PC-9 (cell line): Measurements from ENCODE around the gene CPT1B. TPM values are rescaled to one million over a fixed set of nuclear protein-coding genes. Genes with fewer than 3 reads are reported as not detected.

Experiments
- BruUV-seq: library from RNA; stranded (reverse); fragments of 400-500 nt; replicated peaks from 2 replicates; lab custom pipeline; 2021; lab: Mats Ljungman, UMichigan
- CTCF ChIA-PET: fragments of 300-600 bp; sonication (Branson Sonifier 250); formaldehyde crosslinking; loops from one replicate; lab custom pipeline; 2022; ENCODE audit warnings: antibody characterized with exemption; lab: Charles Lee
- POLR2A ChIA-PET: fragments of 300-600 bp; sonication (Branson Sonifier 250); formaldehyde crosslinking; loops from one replicate; lab custom pipeline; 2022; ENCODE audit warnings: antibody characterized with exemption; ENCODE audit not compliant: unreplicated experiment; lab: Charles Lee
- DNase-seq, 2 experiments: peaks; one replicate each; pipeline versions ENCODE4 v3.0.0 to v3.0.0-alpha.2; 2015 to 2022; ENCODE audit warnings: mixed read lengths in 1 of 2
- H2AFZ ChIP-seq: fragments of 200-600 bp; sonication (generic); 2 replicates; pipeline ENCODE4 v1.8.1; 2017; ENCODE audit warnings: antibody characterized with exemption
- H3F3A ChIP-seq: fragments of 200-600 bp; sonication (generic); 2 replicates; pipeline ENCODE4 v1.8.1; 2017; ENCODE audit warnings: antibody characterized with exemption, mild to moderate bottlenecking, low read depth; ENCODE audit not compliant: insufficient read depth
- H3K27ac ChIP-seq: fragments of 200-600 bp; sonication (generic); 2 replicates; pipeline ENCODE4 v1.6.1; 2016; ENCODE audit warnings: mixed run types
- H3K27me3 ChIP-seq: fragments of 200-600 bp; sonication (generic); 2 replicates; pipeline ENCODE4 v1.6.1; 2016; ENCODE audit warnings: low read depth, mixed run types; ENCODE audit not compliant: insufficient read depth
- H3K36me3 ChIP-seq: fragments of 200-600 bp; sonication (generic); 2 replicates; pipeline ENCODE4 v1.6.1; 2016; ENCODE audit warnings: low read depth, mixed run types
- H3K4me1 ChIP-seq: fragments of 200-600 bp; sonication (generic); replicated peaks from 2 replicates; pipeline ENCODE4 v1.6.1; 2016; ENCODE audit warnings: mixed run types; ENCODE audit not compliant: insufficient read depth
- H3K4me2 ChIP-seq: fragments of 200-600 bp; sonication (generic); 2 replicates; pipeline ENCODE4 v1.6.1; 2017; ENCODE audit warnings: mixed run types
- H3K4me3 ChIP-seq: fragments of 200-600 bp; sonication (generic); 2 replicates; pipeline ENCODE4 v1.6.1; 2016; ENCODE audit warnings: mixed run types
- H3K79me2 ChIP-seq: fragments of 200-600 bp; sonication (generic); 2 replicates; pipeline ENCODE4 v1.6.1; 2017; ENCODE audit warnings: low read depth, mixed run types
- H3K9me2 ChIP-seq: fragments of 200-600 bp; sonication (generic); 2 replicates; pipeline ENCODE4 v1.8.1; 2017; ENCODE audit warnings: mild to moderate bottlenecking; ENCODE audit not compliant: insufficient read depth
- H3K9me3 ChIP-seq: fragments of 200-600 bp; sonication (generic); 2 replicates; pipeline ENCODE4 v1.8.1; 2016; ENCODE audit warnings: low read depth; ENCODE audit not compliant: insufficient read depth
- H4K20me1 ChIP-seq: fragments of 200-600 bp; sonication (generic); 2 replicates; pipeline ENCODE4 v1.8.1; 2017; ENCODE audit not compliant: insufficient read depth
- CTCF ChIP-seq: fragments of 200-600 bp; sonication (generic); conservative IDR thresholded peaks from 2 replicates; pipeline ENCODE4 v1.6.1; 2017; ENCODE audit warnings: mixed run types, antibody characterized with exemption, mild to moderate bottlenecking, moderate library complexity
- EZH2 ChIP-seq: fragments of 200-600 bp; sonication (generic); IDR thresholded peaks from 2 replicates; pipeline ENCODE4 v1.8.0; 2017; ENCODE audit warnings: antibody characterized with exemption, low read depth
- intact Hi-C: fragments of 100-400 bp; cut with micrococcal nuclease; formaldehyde crosslinking; loops from one replicate; pipeline ENCODE4 v1.10.0; 2022; ENCODE audit not compliant: unreplicated experiment
- total RNA-seq: library from RNA; stranded (reverse); gene quantifications from 2 replicates; pipeline ENCODE4 v1.2.3, GENCODE V29; 2021

Gene CPT1B
- total RNA-seq, 1 experiment from 2014 or later, result 66.2 TPM

- no peaks in the 10 kb centered on the region for H3K27me3 ChIP-seq
- H3K4me3 ChIP-seq, result no peak overlapping the region
- no peak overlapping the region for H3K4me2 ChIP-seq
- no peak for DNase-seq
- H3K9me2 ChIP-seq, result no peaks in the 10 kb centered on the region
- H3F3A ChIP-seq, result peaks cover 14% of the 10 kb centered on the region; the same call in 1 of the 2 replicates
- no peak overlapping the region for H2AFZ ChIP-seq
- BruUV-seq, result no TSS peak
- ChIA-PET POLR2A (no interaction called here), CTCF (no interaction called here)
- H3K9me3 ChIP-seq, result no peaks in the 10 kb centered on the region
- H4K20me1 ChIP-seq, result peaks cover 34% of the 10 kb centered on the region
- no peak overlapping the region for H3K27ac ChIP-seq
- intact Hi-C loops, result no loop called here
- peaks cover 37% of the 10 kb centered on the region for H3K79me2 ChIP-seq
- peaks cover 26% of the 10 kb centered on the region for H3K36me3 ChIP-seq
- H3K4me1 ChIP-seq, result peaks cover 9% of the 10 kb centered on the region
- TF ChIP-seq EZH2 (no peak), CTCF (no peak)
These were observed 59.1 kb downstream of the CPT1B start for GRCh38 chr22:50519151-50519550.

Other genes starting within 250 kb of the CPT1B start
- 49.2 and 51.2 TPM in 2 replicates for gene PPP6R2, start 235.1 kb downstream of the CPT1B start, total RNA-seq
- 85.2 and 104 TPM in 2 replicates for gene SBF1, start 103.4 kb downstream of the CPT1B start, total RNA-seq
- 7.2 and 10.5 TPM in 2 replicates for gene ADM2, start 96.9 kb downstream of the CPT1B start, total RNA-seq
- gene MIOX, start 91.6 kb downstream of the CPT1B start, total RNA-seq, result 1.4 and 1.5 TPM in 2 replicates
- 37.3 and 52.2 TPM in 2 replicates for gene LMF2, start 70.7 kb downstream of the CPT1B start, total RNA-seq
- gene NCAPH2, start 70.2 kb downstream of the CPT1B start, total RNA-seq, result 58.8 and 62.9 TPM in 2 replicates
- gene SCO2, start 52.8 kb downstream of the CPT1B start, total RNA-seq, result 3.0 and 6.1 TPM in 2 replicates
- 5.9 and 16.5 TPM in 2 replicates for gene TYMP, start 48.4 kb downstream of the CPT1B start, total RNA-seq
- gene KLHDC7B, start 32.5 kb downstream of the CPT1B start, total RNA-seq, result 0.72 and 4.7 TPM in 2 replicates
- gene SYCE3, start 15.5 kb downstream of the CPT1B start, total RNA-seq, result not detected in 2 replicates
- 60.0 and 70.4 TPM in 2 replicates for gene CHKB, start 4.4 kb upstream of the CPT1B start, total RNA-seq
- 0.79 and 0.88 TPM in 2 replicates for gene MAPK8IP2, start 22.4 kb upstream of the CPT1B start, total RNA-seq
- 16.6 and 23.7 TPM in 2 replicates for gene ARSA, start 49.7 kb upstream of the CPT1B start, total RNA-seq
- 5.8 and 7.6 TPM in 2 replicates for gene SHANK3, start 94.4 kb upstream of the CPT1B start, total RNA-seq
- gene ACR, start 159.8 kb upstream of the CPT1B start, total RNA-seq, result 0.28 TPM in 1 of 2 replicates, not detected in the other
- gene RABL2B, start 205.2 kb upstream of the CPT1B start, total RNA-seq, result 44.0 and 48.4 TPM in 2 replicates